Naive B cell (primary cell): ENCODE data around the gene PRKCB. TPM values are rescaled to one million over a fixed set of nuclear protein-coding genes. Genes with fewer than 3 reads are reported as not detected.

Source experiments
- ATAC-seq, 2 donors: fragments of 150-1000 bp; cut with Tn5 transposase; 2 replicates each; pipeline ENCODE4 v1.10.0; 2021; ENCODE audit warnings: low read depth in 2 of 2, mild to moderate bottlenecking in 2 of 2, moderate library complexity in 2 of 2
- DNase-seq: peaks from one replicate; pipeline ENCODE4 v3.0.0; 2022
- H3K27ac Mint-ChIP-seq, 6 donors: one replicate each; pipeline ENCODE4 v1.8.0; 2020 to 2022; ENCODE audit warnings: mild to moderate bottlenecking in 6 of 6, mixed read lengths in 6 of 6, moderate library complexity in 5 of 6, inconsistent platforms in 2 of 6
- H3K27me3 Mint-ChIP-seq, 3 donors: one replicate each; pipeline ENCODE4 v1.8.0; 2021 to 2022; ENCODE audit warnings: mixed read lengths in 3 of 3, mild to moderate bottlenecking in 1 of 3
- H3K36me3 Mint-ChIP-seq, 2 donors: one replicate each; pipeline ENCODE4 v1.8.0; 2020 to 2022; ENCODE audit warnings: mixed read lengths in 2 of 2, inconsistent platforms in 1 of 2, mild to moderate bottlenecking in 1 of 2
- H3K4me1 Mint-ChIP-seq, 3 donors: one replicate each; pipeline ENCODE4 v1.8.0; 2020 to 2022; ENCODE audit warnings: mixed read lengths in 3 of 3, inconsistent platforms in 1 of 3, mild to moderate bottlenecking in 1 of 3, moderate library complexity in 1 of 3
- H3K4me3 Mint-ChIP-seq, 8 donors: one replicate each; pipeline ENCODE4 v1.8.0; 2020 to 2022; ENCODE audit warnings: mild to moderate bottlenecking in 8 of 8, mixed read lengths in 8 of 8, moderate library complexity in 8 of 8, inconsistent platforms in 2 of 8
- H3K9me3 Mint-ChIP-seq, 7 donors: one replicate each; pipeline ENCODE4 v1.8.0; 2020 to 2022; ENCODE audit warnings: mixed read lengths in 7 of 7, mild to moderate bottlenecking in 5 of 7, inconsistent platforms in 2 of 7, moderate library complexity in 1 of 7
- polyA plus RNA-seq, 6 donors: library from polyadenylated mRNA; unstranded; fragments of 300-500 nt; fragmentation: Illumina TruSeq; gene quantifications; one replicate each; pipeline ENCODE4 v1.2.3, GENCODE V29; 2021; ENCODE audit warnings: low read depth in 6 of 6

PRKCB gene
- polyA plus RNA-seq, 6 donors from 2014 or later = 213 to 344 (median 285) TPM

- no peak for DNase-seq
- no peak for ATAC-seq
- H3K27ac Mint-ChIP-seq = peak overlapping the region; percentile 70 to 98 (median 89)
- H3K4me3 Mint-ChIP-seq = peak overlapping the region; percentile 39 to 89 (median 72)
- no peaks in the 10 kb centered on the region for H3K27me3 Mint-ChIP-seq
- H3K9me3 Mint-ChIP-seq = no peaks in the 10 kb centered on the region
- peaks cover 12 to 18% of the 10 kb centered on the region in 2 donors for H3K36me3 Mint-ChIP-seq
- H3K4me1 Mint-ChIP-seq = peaks cover 78 to 96% (median 88%) of the 10 kb centered on the region in 3 donors
Observed at GRCh38 chr16:23879735-23880373, 44.1 kb downstream of the PRKCB start.

DNA sequence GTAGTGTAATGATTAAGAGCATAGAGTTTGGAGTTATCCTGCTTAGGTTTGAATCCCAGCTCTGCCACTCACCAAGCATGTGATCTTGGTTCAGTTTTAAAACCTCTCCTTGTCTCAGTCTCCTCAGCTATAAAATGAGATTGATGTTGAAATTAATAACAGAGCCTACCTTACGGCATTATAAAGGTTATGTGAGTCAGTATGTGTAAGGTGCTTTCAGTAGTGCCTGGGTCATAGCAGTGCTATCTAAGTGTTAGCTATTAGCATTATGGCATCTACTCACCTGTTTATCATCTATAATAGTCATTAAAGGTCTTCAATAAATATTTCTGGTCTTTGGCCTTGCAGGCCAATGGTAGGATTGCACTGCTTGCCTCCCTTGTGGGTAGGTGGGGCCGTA, 53.4 kb downstream of the PRKCB start:
- H3K4me3 Mint-ChIP-seq = peak overlapping the region in 1 of 8 donors; percentile 49
- H3K36me3 Mint-ChIP-seq = peaks cover 36 to 38% of the 10 kb centered on the region in 2 donors
- H3K27ac Mint-ChIP-seq = peak overlapping the region in 4 of 6 donors; percentile 36 to 64 (median 50)
- DNase-seq = no peak
- ATAC-seq = no peak
- no peaks in the 10 kb centered on the region for H3K9me3 Mint-ChIP-seq
- H3K4me1 Mint-ChIP-seq = peaks cover 71 to 87% (median 86%) of the 10 kb centered on the region in 3 donors
- no peaks in the 10 kb centered on the region for H3K27me3 Mint-ChIP-seq

DNA sequence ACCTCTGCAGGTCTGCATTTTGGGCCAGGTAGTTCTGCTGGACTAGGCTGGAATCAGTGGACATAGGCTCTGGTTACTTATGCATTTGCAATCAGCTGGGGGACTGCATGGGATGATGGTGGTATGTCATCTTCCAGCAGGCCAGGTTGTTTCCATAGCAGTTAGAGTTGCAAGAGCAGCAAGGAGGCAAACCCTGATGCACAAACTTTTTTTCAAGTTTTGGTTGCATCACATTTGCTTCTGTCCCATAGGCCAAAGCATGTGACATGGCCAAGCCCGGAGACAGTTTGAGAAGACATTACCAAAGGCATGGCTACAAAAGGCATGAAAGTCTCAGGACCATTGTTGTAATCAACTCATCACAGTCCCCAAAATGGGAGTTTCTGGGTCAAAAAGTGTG, 58.2 kb downstream of the PRKCB start:
- H3K27me3 Mint-ChIP-seq = no peaks in the 10 kb centered on the region
- DNase-seq (no peak), ATAC-seq (no peak)
- H3K4me3 Mint-ChIP-seq = peak overlapping the region in 3 of 8 donors; percentile 14 to 54 (median 17)
- peaks cover 72 to 88% (median 87%) of the 10 kb centered on the region in 3 donors for H3K4me1 Mint-ChIP-seq
- no peaks in the 10 kb centered on the region for H3K9me3 Mint-ChIP-seq
- peak overlapping the region in 3 of 6 donors; percentile 15 to 85 (median 65) for H3K27ac Mint-ChIP-seq
- H3K36me3 Mint-ChIP-seq = peaks cover 35% of the 10 kb centered on the region in 2 donors

DNA sequence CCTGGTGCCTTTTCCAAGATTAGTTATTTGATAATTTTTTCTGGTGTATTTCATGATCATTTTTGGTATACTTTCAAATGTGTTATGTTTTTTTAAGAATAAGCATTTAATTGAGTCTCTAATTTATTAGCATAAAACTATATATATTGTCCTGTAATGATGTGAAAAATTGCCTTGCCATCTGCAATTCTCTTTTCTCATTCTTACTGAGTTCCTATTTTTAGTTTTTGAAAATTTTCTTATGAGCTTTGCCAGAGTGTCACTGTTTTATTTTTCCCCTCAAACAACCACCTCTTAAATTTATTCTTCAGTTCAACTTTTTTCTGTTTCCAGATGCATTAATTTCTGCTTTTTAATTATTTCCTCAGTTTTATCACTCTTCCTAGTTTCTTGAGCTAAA, 59.3 kb downstream of the PRKCB start:
- peak overlapping the region in 3 of 8 donors; percentile 17 to 52 (median 43) for H3K4me3 Mint-ChIP-seq
- DNase-seq (no peak), ATAC-seq (no peak)
- no peaks in the 10 kb centered on the region for H3K9me3 Mint-ChIP-seq
- peaks cover 70 to 86% (median 86%) of the 10 kb centered on the region in 3 donors for H3K4me1 Mint-ChIP-seq
- H3K27me3 Mint-ChIP-seq = no peaks in the 10 kb centered on the region
- H3K27ac Mint-ChIP-seq = peak overlapping the region; percentile 12 to 83 (median 66)
- H3K36me3 Mint-ChIP-seq = peaks cover 29 to 35% of the 10 kb centered on the region in 2 donors

DNA sequence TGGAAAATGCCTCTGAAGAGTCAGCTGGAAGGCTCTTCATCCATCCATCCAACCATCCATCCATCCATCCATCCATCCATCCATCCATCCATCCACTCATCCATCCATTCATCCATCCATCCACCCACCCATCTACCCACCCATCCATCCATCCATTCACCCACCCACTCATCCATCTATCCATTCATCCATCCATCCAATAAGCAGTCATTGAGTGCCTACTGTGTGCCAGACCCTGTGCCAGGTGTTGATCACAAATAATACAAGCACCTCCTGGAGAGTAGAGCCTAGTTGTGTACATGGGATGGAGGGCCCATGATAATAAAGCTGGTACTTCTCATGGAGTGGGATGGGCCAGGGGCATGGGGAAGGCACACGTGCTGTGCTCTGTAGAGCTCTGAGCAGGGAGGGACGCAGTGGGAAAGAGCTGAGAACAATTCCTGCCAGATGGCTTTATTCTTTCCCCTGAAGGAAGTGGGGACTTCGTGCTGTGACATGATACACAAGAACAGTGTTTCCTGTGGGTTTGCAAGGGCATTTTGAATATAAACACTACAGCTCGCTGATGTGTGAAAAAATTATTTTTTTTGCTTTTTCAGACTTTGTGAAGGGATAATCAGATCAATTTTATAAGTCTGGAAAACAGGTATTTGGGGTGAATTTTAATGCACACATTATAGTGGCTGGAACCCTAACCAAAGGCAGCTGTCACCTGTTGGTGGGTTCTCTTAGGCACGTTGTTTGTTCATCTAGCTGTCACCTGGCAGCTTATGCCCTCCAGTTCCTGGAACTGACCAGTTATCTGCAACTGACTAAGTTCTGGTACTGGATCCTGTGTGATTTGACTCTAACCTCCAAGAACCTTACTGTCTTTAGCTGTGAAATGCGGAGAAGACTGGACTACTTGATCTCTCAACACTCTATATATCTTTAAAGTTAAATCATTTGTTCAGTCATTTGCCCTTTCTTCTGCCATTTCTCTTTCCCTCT, 61.3 kb downstream of the PRKCB start:
- ATAC-seq (peak; percentile 70 to 71), DNase-seq (no peak)
- Mint-ChIP-seq H3K36me3 (peaks cover 29 to 31% of the 10 kb centered on the region in 2 donors), H3K9me3 (no peaks in the 10 kb centered on the region), H3K4me3 (peak overlapping the region; percentile 30 to 92 (median 82)), H3K27ac (peak overlapping the region; percentile 35 to 95 (median 83)), H3K4me1 (peaks cover 73 to 91% (median 89%) of the 10 kb centered on the region in 3 donors), H3K27me3 (no peaks in the 10 kb centered on the region)

DNA sequence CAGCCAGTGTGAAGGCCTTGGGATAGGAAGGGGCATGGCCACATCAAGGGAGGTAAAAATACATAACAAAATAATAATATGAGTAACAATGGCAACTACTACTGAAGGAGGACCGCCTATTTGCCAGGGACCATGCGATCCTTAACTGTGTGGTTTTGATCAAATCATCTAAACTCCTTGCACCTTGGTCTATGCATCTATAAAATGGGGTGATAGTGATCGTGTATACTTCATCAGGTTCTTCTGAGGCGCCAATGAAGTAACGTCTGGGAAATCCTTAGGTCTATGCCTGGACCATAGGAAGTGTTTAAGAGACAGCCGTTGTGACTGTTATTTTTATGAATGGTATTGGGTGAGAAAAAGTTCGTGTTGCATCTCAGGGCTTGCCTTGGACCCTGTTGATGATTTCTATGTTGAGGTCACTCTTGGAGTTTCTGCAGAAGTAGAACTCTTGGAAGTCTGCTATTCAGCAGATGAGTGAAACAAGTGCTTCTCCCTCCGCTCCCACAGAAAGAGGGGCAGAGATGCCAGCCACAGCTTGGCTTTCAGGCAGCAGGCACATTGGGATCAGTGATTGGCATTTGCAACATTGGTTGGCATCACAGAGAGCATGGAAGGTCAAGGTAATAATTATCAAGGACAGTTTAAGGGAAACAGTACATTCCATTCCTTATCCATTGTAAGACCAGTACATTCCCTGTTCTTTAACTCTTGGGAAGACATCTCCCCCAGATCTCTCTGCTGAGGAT, 63.1 kb downstream of the PRKCB start:
- H3K27ac Mint-ChIP-seq = peak overlapping the region; percentile 14 to 85 (median 32)
- no peaks in the 10 kb centered on the region for H3K27me3 Mint-ChIP-seq
- no peak for ATAC-seq
- H3K4me1 Mint-ChIP-seq = peaks cover 81 to 94% (median 93%) of the 10 kb centered on the region in 3 donors
- H3K4me3 Mint-ChIP-seq = peak overlapping the region in 4 of 8 donors; percentile 2 to 59 (median 30)
- H3K9me3 Mint-ChIP-seq = no peaks in the 10 kb centered on the region
- peaks cover 17 to 18% of the 10 kb centered on the region in 2 donors for H3K36me3 Mint-ChIP-seq
- DNase-seq = no peak

GRCh38 chr16:23899869-23900268, 64.1 kb downstream of the PRKCB start:
- no peak for ATAC-seq
- H3K9me3 Mint-ChIP-seq = no peaks in the 10 kb centered on the region

DNA sequence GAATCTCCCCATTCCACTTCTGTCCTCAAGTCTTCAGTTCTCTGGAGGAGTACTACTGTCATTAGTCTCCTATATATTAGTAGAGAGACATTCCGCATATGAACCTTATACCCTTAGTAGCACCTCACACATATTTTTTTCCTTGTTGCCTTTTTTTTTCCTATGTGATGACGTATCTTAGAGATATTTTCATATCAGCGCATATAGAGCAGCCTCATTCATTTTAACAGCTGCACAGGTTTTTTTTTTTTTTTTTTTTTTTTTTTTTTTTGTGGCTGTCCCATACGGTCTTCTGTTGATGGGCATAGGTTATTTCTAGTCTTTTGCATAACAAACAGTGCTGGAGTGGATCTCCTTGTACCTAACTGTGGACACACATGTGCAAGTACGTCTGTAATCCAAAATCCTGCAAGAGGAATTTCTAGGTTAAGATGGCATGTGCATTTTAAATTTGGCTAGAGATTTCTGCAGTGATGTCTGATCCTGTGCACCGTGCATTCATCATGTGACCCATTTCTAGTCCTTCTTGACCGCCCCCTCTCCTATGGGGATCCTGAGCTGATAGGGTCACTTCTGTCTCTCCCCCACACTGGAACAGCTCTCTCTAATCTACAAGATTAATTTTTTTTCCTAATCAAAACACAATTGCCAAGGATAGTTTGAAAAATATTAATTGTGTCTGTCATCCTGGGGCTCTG, 64.8 kb downstream of the PRKCB start:
- H3K4me3 Mint-ChIP-seq = peak overlapping the region; percentile 18 to 91 (median 71)
- H3K4me1 Mint-ChIP-seq = peaks cover 84 to 95% (median 94%) of the 10 kb centered on the region in 3 donors
- ATAC-seq = no peak
- no peaks in the 10 kb centered on the region for H3K9me3 Mint-ChIP-seq
- no peaks in the 10 kb centered on the region for H3K27me3 Mint-ChIP-seq
- H3K36me3 Mint-ChIP-seq = peaks cover 7 to 18% of the 10 kb centered on the region in 2 donors
- DNase-seq = no peak
- H3K27ac Mint-ChIP-seq = peak overlapping the region in 5 of 6 donors; percentile 3 to 93 (median 86)

More at GRCh38 chr16:23899869-23900268, 64.1 kb downstream of the PRKCB start:
- Mint-ChIP-seq H3K27ac (peak overlapping the region in 1 of 6 donors; percentile 52), H3K4me3 (peak overlapping the region in 2 of 8 donors; percentile 46 to 70), H3K4me1 (peaks cover 83 to 94% (median 94%) of the 10 kb centered on the region in 3 donors), H3K27me3 (no peaks in the 10 kb centered on the region), H3K36me3 (peaks cover 7 to 18% of the 10 kb centered on the region in 2 donors)
- no peak for DNase-seq

- H3K9me3 Mint-ChIP-seq = no peaks in the 10 kb centered on the region
- DNase-seq (no peak), ATAC-seq (no peak)
- H3K27me3 Mint-ChIP-seq = no peaks in the 10 kb centered on the region
- H3K4me1 Mint-ChIP-seq = peaks cover 88 to 99% (median 96%) of the 10 kb centered on the region in 3 donors
- peak overlapping the region; percentile 56 to 91 (median 71) for H3K4me3 Mint-ChIP-seq
- peak overlapping the region; percentile 3 to 93 (median 92) for H3K27ac Mint-ChIP-seq
- H3K36me3 Mint-ChIP-seq = peaks cover 7 to 18% of the 10 kb centered on the region in 2 donors
Observed at GRCh38 chr16:23901178-23902033, 65.6 kb downstream of the PRKCB start.

GRCh38 chr16:23902034-23902747, 66.4 kb downstream of the PRKCB start:
- DNase-seq (no peak), ATAC-seq (no peak)
- Mint-ChIP-seq H3K4me1 (peaks cover 86 to 99% (median 96%) of the 10 kb centered on the region in 3 donors), H3K27ac (peak overlapping the region in 3 of 6 donors; percentile 82 to 93 (median 88)), H3K9me3 (no peaks in the 10 kb centered on the region), H3K27me3 (no peaks in the 10 kb centered on the region), H3K4me3 (peak overlapping the region; percentile 22 to 91 (median 71)), H3K36me3 (peaks cover 7 to 10% of the 10 kb centered on the region in 2 donors)

DNA sequence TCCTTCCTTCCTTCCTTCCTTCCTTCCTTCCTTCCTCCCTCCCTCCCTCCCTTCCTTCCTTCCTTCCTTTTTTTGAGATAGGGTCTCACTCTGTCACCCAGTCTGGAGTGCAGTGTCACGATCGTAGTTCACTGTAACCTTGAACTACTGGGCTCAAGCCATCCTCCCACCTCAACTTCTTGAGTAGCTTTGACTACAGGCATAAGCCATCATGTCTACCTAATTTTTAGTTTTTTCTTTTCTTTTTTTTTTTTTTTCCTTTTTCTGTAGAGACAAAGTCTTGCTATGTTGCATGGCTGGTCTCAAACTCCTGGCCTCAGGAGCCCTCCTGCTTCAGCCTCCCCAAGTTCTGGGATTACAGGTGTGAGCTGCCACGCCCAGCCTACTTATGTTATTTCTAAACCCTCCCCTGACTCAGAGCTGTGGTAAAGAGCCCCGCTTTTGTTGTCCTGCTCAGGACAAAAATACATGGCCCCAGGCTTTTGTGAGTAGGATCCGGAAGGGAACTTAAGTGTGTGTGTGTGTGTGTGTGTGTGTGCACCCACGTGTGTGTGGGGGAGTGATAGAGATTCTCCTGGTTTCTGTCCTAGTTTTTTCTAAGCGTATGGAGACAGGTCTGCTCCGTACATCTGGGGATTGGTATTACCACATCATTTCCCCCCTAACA, 67.1 kb downstream of the PRKCB start:
- Mint-ChIP-seq H3K4me1 (peaks cover 88 to 99% (median 96%) of the 10 kb centered on the region in 3 donors), H3K36me3 (peaks cover 7 to 14% of the 10 kb centered on the region in 2 donors), H3K27me3 (no peaks in the 10 kb centered on the region), H3K27ac (peak overlapping the region; percentile 77 to 97 (median 88)), H3K4me3 (peak overlapping the region; percentile 43 to 78 (median 70)), H3K9me3 (no peaks in the 10 kb centered on the region)
- DNase-seq (no peak), ATAC-seq (no peak)
